Measurements from ENCODE around the gene CRYGN. TPM values are rescaled to one million over a fixed set of nuclear protein-coding genes. Genes with fewer than 3 reads are reported as not detected.

The CRYGN gene
- total and polyA plus RNA-seq, 9 of the 15 experiments (the other 6 are each of a cell fraction or from before 2014, with no cell fraction given): not detected

- TF ChIP-seq REST (IDR thresholded peaks at IDR 0.05; ENCODE audit: borderline replicate concordance) (peak; percentile 87), REST (CRISPR knock-in tag; IDR thresholded peaks at IDR 0.05; ENCODE audit: low read depth) (no peak), ZBTB8A (IDR thresholded peaks at IDR 0.05; ENCODE audit: partially characterized antibody) (no peak), TAF1 (IDR thresholded peaks at IDR 0.05; ENCODE audit: control insufficient read depth, extremely low read depth, insufficient read depth, low read length, severe bottlenecking) (no peak), TFAP4 (CRISPR knock-in tag; IDR thresholded peaks at IDR 0.05; ENCODE audit: borderline replicate concordance) (peak; percentile 57; the same call in 1 of the 2 replicates), TEAD1 (CRISPR knock-in tag; IDR thresholded peaks at IDR 0.05) (peak in 1 of 2 experiments; percentile 39; a peak in 1 of 4 replicates), JUND (IDR thresholded peaks at IDR 0.05; ENCODE audit: borderline replicate concordance, low read depth, low read length) (0 out of 2 replicates have a peak, but pooled peaks have one; percentile 30), JUND (tag; IDR thresholded peaks at IDR 0.05; ENCODE audit: borderline replicate concordance, low read depth, low read length) (no peak), ZBTB1 (CRISPR knock-in tag; IDR thresholded peaks at IDR 0.05; ENCODE audit: borderline replicate concordance, low read depth) (no peak), ELF4 (CRISPR knock-in tag; IDR thresholded peaks at IDR 0.05) (no peak), RNF2 (IDR thresholded peaks at IDR 0.05) (no peak), CTCFL (IDR thresholded peaks at IDR 0.05; ENCODE audit: borderline replicate concordance, insufficient read depth, low read depth, low read length, poor library complexity, severe bottlenecking) (peak; percentile 69), YY1 (IDR thresholded peaks at IDR 0.05; ENCODE audit: borderline replicate concordance in 1 of 3, control insufficient read depth in 1 of 3, extremely low read depth in 1 of 3, insufficient read depth in 3 of 3, insufficient read length in 1 of 3, insufficient replicate concordance in 2 of 3, low read depth in 1 of 3, low read length in 2 of 3) (no peak)
Measured at GRCh38 chr7:151448261-151449252, 8.6 kb upstream of the CRYGN start (continued).
